ENCODE measurements around the gene OR1F1.

- TF ChIP-seq TOX (CRISPR knock-in tag; IDR thresholded peaks at IDR 0.05; ENCODE audit: borderline replicate concordance) (no peak), CSDC2 (CRISPR knock-in tag; IDR thresholded peaks at IDR 0.05) (no peak), RARB (CRISPR knock-in tag; IDR thresholded peaks at IDR 0.05) (no peak), ZFP30 (CRISPR knock-in tag; IDR thresholded peaks at IDR 0.05) (no peak), ZFP3 (CRISPR knock-in tag; IDR thresholded peaks at IDR 0.05) (no peak), ESRRG (CRISPR knock-in tag; IDR thresholded peaks at IDR 0.05) (no peak), GLIS3 (CRISPR knock-in tag; IDR thresholded peaks at IDR 0.05) (no peak), ARNTL (CRISPR knock-in tag; IDR thresholded peaks at IDR 0.05; ENCODE audit: borderline replicate concordance, low read depth) (no peak)
- TF ChIP-seq, protein P1, sequence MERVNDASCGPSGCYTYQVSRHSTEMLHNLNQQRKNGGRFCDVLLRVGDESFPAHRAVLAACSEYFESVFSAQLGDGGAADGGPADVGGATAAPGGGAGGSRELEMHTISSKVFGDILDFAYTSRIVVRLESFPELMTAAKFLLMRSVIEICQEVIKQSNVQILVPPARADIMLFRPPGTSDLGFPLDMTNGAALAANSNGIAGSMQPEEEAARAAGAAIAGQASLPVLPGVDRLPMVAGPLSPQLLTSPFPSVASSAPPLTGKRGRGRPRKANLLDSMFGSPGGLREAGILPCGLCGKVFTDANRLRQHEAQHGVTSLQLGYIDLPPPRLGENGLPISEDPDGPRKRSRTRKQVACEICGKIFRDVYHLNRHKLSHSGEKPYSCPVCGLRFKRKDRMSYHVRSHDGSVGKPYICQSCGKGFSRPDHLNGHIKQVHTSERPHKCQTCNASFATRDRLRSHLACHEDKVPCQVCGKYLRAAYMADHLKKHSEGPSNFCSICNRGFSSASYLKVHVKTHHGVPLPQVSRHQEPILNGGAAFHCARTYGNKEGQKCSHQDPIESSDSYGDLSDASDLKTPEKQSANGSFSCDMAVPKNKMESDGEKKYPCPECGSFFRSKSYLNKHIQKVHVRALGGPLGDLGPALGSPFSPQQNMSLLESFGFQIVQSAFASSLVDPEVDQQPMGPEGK (CRISPR knock-in tag; IDR thresholded peaks at IDR 0.05; ENCODE audit: borderline replicate concordance), result no peak
Observed at GRCh38 chr16:3180445-3180878, 7.5 kb upstream of the OR1F1 start.
